SK-N-SH (cell line): Measurements from ENCODE around the gene TDRD1. TPM values are rescaled to one million over a fixed set of nuclear protein-coding genes. Genes with fewer than 3 reads are reported as not detected.

Experiments used
- CTCF ChIA-PET: fragments of 300-600, 350-600 bp; formaldehyde crosslinking; extraction: SDS; loops from one replicate; lab custom pipeline; 2021; lab: Yijun Ruan, JAX
- POLR2A ChIA-PET: fragments of 350-600 bp; sonication (Branson Sonifier 250); formaldehyde crosslinking; extraction: SDS; loops from one replicate; lab custom pipeline; 2020; ENCODE audit warnings: antibody characterized with exemption, inconsistent platforms; lab: Yijun Ruan, JAX
- DNase-seq: peaks from one replicate; pipeline ENCODE4 v3.0.0; 2012
- H2AFZ ChIP-seq: fragments of 200-600 bp; sonication (generic); 2 replicates; pipeline ENCODE4 v1.8.1; 2016; ENCODE audit warnings: antibody characterized with exemption, mild to moderate bottlenecking, low read depth
- H3F3A ChIP-seq: fragments of 200-600 bp; sonication (generic); replicated peaks from 2 replicates; pipeline ENCODE3; 2016; ENCODE audit warnings: antibody characterized with exemption, mild to moderate bottlenecking; ENCODE audit not compliant: insufficient read depth
- H3K27ac ChIP-seq, 2 experiments: fragments of 200-500 bp in 1 of 2; fragments of 200-600 bp in 1 of 2; sonication (Bioruptor generic) in 1 of 2; sonication (generic), shearing (Covaris generic) in 1 of 2; 2 replicates each; pipeline versions ENCODE4 v1.5.1 to v1.6.1; 2014 to 2016; ENCODE audit warnings: low read depth in 2 of 2, inconsistent platforms in 1 of 2, low read length in 1 of 2, mild to moderate bottlenecking in 1 of 2, mixed read lengths in 1 of 2
- H3K27me3 ChIP-seq: fragments of 200-600 bp; sonication (generic), shearing (Covaris generic); 2 replicates; pipeline ENCODE4 v1.6.1; 2016; ENCODE audit warnings: mixed run types; ENCODE audit not compliant: insufficient read depth
- H3K36me3 ChIP-seq, 2 experiments: fragments of 200-500 bp in 1 of 2; fragments of 200-600 bp in 1 of 2; sonication (Bioruptor generic) in 1 of 2; sonication (generic) in 1 of 2; replicated peaks in 1 of 2; 2 replicates each; pipeline versions ENCODE3 to v1.5.1; 2014 to 2016; ENCODE audit warnings: low read length in 1 of 2, mild to moderate bottlenecking in 1 of 2; ENCODE audit not compliant: insufficient read depth in 2 of 2, control insufficient read depth in 1 of 2
- H3K4me1 ChIP-seq, 2 experiments: fragments of 200-500 bp in 1 of 2; fragments of 200-600 bp in 1 of 2; sonication (Bioruptor generic) in 1 of 2; sonication (generic), shearing (Covaris generic) in 1 of 2; 2 replicates each; pipeline versions ENCODE4 v1.5.1 to v1.6.1; 2014 to 2016; ENCODE audit warnings: low read depth in 1 of 2, low read length in 1 of 2, mixed run types in 1 of 2; ENCODE audit not compliant: insufficient read depth in 2 of 2, control insufficient read depth in 1 of 2
- H3K4me2 ChIP-seq: fragments of 200-600 bp; sonication (generic), shearing (Covaris generic); 2 replicates; pipeline ENCODE4 v1.6.1; 2017; ENCODE audit warnings: mixed run types
- H3K4me3 ChIP-seq, 2 experiments: fragments of 200-500 bp in 1 of 2; fragments of 200-600 bp in 1 of 2; sonication (Bioruptor generic) in 1 of 2; sonication (generic), shearing (Covaris generic) in 1 of 2; 2 replicates each; pipeline versions ENCODE4 v1.5.1 to v1.8.1; 2014 to 2016; ENCODE audit warnings: low read depth in 2 of 2, inconsistent platforms in 1 of 2, low read length in 1 of 2, mild to moderate bottlenecking in 1 of 2, mixed read lengths in 1 of 2, moderate library complexity in 1 of 2
- H3K79me2 ChIP-seq: fragments of 200-600 bp; sonication (generic); 2 replicates; pipeline ENCODE4 v1.8.1; 2017; ENCODE audit warnings: mild to moderate bottlenecking; ENCODE audit not compliant: insufficient read depth
- H3K9ac ChIP-seq: fragments of 200-600 bp; sonication (generic); 2 replicates; pipeline ENCODE4 v1.6.1; 2017; ENCODE audit warnings: mixed run types
- H3K9me2 ChIP-seq: fragments of 200-600 bp; sonication (generic); 2 replicates; pipeline ENCODE4 v1.6.1; 2017; ENCODE audit warnings: mixed run types
- H3K9me3 ChIP-seq: fragments of 200-600 bp; sonication (generic); 2 replicates; pipeline ENCODE4 v1.6.1; 2017; ENCODE audit warnings: mixed run types, mild to moderate bottlenecking, moderate library complexity
- H4K20me1 ChIP-seq: fragments of 200-600 bp; sonication (generic); 2 replicates; pipeline ENCODE4 v1.6.1; 2017; ENCODE audit warnings: mild to moderate bottlenecking, mixed run types; ENCODE audit not compliant: insufficient read depth
- MEF2A ChIP-seq: IDR thresholded peaks from 2 replicates; pipeline ENCODE4 v1.4.0; 2012; ENCODE audit warnings: low read depth, borderline replicate concordance
- MXI1 ChIP-seq: IDR thresholded peaks from 2 replicates; pipeline ENCODE4 v1.6.1; 2012; ENCODE audit warnings: mild to moderate bottlenecking, low read depth, low read length, improper control_type of control experiment
- NFIC ChIP-seq: IDR thresholded peaks from 2 replicates; pipeline ENCODE4 v1.4.0; 2012; ENCODE audit warnings: borderline replicate concordance
- PBX3 ChIP-seq: IDR thresholded peaks from 2 replicates; pipeline ENCODE4; 2012
- RAD21 ChIP-seq: IDR thresholded peaks from 2 replicates; pipeline ENCODE4 v1.6.1; 2012; ENCODE audit warnings: mild to moderate bottlenecking, low read length
- RCOR1 ChIP-seq: fragments of 150-350 bp; IDR thresholded peaks from 2 replicates; pipeline ENCODE4 v1.6.1; 2017; ENCODE audit warnings: antibody characterized with exemption, low read length
- SIN3A ChIP-seq: IDR thresholded peaks from 2 replicates; pipeline ENCODE4 v1.6.1; 2012; ENCODE audit warnings: low read depth, mild to moderate bottlenecking, low read length, moderate library complexity, borderline replicate concordance
- TCF12 ChIP-seq: IDR thresholded peaks from 2 replicates; pipeline ENCODE4 v1.4.0; 2012
- USF1 ChIP-seq: IDR thresholded peaks from 2 replicates; pipeline ENCODE4 v1.4.0; 2012; ENCODE audit warnings: low read depth, borderline replicate concordance
- WGBS: methylation state at CpG from one replicate; pipeline ENCODE4 v1.1.6; 2017; ENCODE audit warnings: low lambda C conversion rate; 5-methylcytosine and 5-hydroxymethylcytosine counted together
- polyA plus RNA-seq, 3 experiments: library from polyadenylated mRNA; depleted of rRNA; stranded (reverse); fragments of >200 nt; gene quantifications; 2 replicates each; pipeline ENCODE4 v1.2.3, GENCODE V29; 2012
- TF ChIP-seq, protein P1 (sequence below): IDR thresholded peaks from 2 replicates; pipeline ENCODE4 v1.6.1; 2012; ENCODE audit warnings: mild to moderate bottlenecking, low read depth, low read length, moderate library complexity
- TF ChIP-seq, protein P2 (sequence below): fragments of 200-600 bp; sonication (generic); IDR thresholded peaks from 2 replicates; pipeline ENCODE4 v1.6.1; 2017; ENCODE audit warnings: antibody characterized with exemption, mild to moderate bottlenecking, moderate library complexity
- TF ChIP-seq, protein P3 (sequence below): fragments of 150-350 bp; IDR thresholded peaks from 2 replicates; pipeline ENCODE4 v1.6.1; 2016; ENCODE audit warnings: mild to moderate bottlenecking, low read depth, low read length

TDRD1 gene
- polyA plus RNA-seq, 1 of the 3 experiments (the other 2 are of a cell fraction): not detected

DNA sequence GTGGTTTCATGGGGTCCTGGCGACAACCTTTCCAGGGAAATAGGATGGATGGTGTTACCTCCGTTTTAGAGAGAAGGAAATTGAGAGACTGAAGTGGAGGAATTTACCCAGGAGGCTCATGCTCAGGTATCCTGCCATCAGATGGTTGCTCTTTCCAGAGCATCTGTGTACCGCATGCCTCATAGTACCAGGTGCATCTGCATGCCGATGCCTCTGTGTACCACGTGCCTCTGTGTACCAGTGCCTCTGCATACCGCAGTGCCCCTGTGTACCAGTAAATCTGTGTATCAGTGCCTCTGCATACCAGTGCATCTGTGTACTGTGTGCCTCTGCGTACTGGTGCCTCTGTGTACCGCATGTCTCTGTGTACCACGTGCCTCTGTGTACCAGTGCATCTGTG, 63.1 kb downstream of the TDRD1 start:
- Histone ChIP-seq H3F3A (no peaks in the 10 kb centered on the region), H3K4me3 (no peak overlapping the region), H3K27me3 (peaks cover 16% of the 10 kb centered on the region; the same call in 1 of the 2 replicates), H4K20me1 (no peaks in the 10 kb centered on the region), H3K9ac (no peak overlapping the region), H3K9me2 (no peaks in the 10 kb centered on the region), H2AFZ (no peak overlapping the region), H3K4me2 (no peak overlapping the region), H3K27ac (no peak overlapping the region), H3K4me1 (peaks cover 0 to 5% of the 10 kb centered on the region in 2 experiments; a peak in 1 of 4 replicates), H3K79me2 (no peaks in the 10 kb centered on the region), H3K9me3 (no peaks in the 10 kb centered on the region), H3K36me3 (no peaks in the 10 kb centered on the region)
- no peak for DNase-seq
- 69% methylated on average over 8 of the region's 9 CpGs for WGBS
- TF ChIP-seq MXI1 (no peak), RAD21 (no peak), TCF12 (no peak), USF1 (no peak)
- TF ChIP-seq, protein P1, sequence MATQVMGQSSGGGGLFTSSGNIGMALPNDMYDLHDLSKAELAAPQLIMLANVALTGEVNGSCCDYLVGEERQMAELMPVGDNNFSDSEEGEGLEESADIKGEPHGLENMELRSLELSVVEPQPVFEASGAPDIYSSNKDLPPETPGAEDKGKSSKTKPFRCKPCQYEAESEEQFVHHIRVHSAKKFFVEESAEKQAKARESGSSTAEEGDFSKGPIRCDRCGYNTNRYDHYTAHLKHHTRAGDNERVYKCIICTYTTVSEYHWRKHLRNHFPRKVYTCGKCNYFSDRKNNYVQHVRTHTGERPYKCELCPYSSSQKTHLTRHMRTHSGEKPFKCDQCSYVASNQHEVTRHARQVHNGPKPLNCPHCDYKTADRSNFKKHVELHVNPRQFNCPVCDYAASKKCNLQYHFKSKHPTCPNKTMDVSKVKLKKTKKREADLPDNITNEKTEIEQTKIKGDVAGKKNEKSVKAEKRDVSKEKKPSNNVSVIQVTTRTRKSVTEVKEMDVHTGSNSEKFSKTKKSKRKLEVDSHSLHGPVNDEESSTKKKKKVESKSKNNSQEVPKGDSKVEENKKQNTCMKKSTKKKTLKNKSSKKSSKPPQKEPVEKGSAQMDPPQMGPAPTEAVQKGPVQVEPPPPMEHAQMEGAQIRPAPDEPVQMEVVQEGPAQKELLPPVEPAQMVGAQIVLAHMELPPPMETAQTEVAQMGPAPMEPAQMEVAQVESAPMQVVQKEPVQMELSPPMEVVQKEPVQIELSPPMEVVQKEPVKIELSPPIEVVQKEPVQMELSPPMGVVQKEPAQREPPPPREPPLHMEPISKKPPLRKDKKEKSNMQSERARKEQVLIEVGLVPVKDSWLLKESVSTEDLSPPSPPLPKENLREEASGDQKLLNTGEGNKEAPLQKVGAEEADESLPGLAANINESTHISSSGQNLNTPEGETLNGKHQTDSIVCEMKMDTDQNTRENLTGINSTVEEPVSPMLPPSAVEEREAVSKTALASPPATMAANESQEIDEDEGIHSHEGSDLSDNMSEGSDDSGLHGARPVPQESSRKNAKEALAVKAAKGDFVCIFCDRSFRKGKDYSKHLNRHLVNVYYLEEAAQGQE: no peak
- ChIA-PET CTCF (interaction anchor here (1.6 kb wide), 1 partner anchor 20 kb away, joined by 4 read pairs; no protein-coding TSS in a partner anchor), POLR2A (no interaction called here)

- no peak for DNase-seq
- POLR2A ChIA-PET: no interaction called here
These were observed 64.5 kb downstream of the TDRD1 start for GRCh38 chr10:114243661-114244060.

More at GRCh38 chr10:114243661-114244060, 64.5 kb downstream of the TDRD1 start:
- H2AFZ ChIP-seq: no peak overlapping the region
- no peaks in the 10 kb centered on the region for H4K20me1 ChIP-seq
- 71% methylated on average over 9 of the region's 9 CpGs for WGBS
- H3K9ac ChIP-seq: no peak overlapping the region
- H3K4me3 ChIP-seq: no peak overlapping the region
- no peaks in the 10 kb centered on the region for H3K36me3 ChIP-seq
- H3K27ac ChIP-seq: no peak overlapping the region
- no peaks in the 10 kb centered on the region for H3K79me2 ChIP-seq
- H3F3A ChIP-seq: no peaks in the 10 kb centered on the region
- TF ChIP-seq RCOR1 (no peak), NFIC (no peak), SIN3A (no peak), MEF2A (no peak), PBX3 (no peak), USF1 (no peak), TCF12 (no peak)
- TF ChIP-seq, protein P2, sequence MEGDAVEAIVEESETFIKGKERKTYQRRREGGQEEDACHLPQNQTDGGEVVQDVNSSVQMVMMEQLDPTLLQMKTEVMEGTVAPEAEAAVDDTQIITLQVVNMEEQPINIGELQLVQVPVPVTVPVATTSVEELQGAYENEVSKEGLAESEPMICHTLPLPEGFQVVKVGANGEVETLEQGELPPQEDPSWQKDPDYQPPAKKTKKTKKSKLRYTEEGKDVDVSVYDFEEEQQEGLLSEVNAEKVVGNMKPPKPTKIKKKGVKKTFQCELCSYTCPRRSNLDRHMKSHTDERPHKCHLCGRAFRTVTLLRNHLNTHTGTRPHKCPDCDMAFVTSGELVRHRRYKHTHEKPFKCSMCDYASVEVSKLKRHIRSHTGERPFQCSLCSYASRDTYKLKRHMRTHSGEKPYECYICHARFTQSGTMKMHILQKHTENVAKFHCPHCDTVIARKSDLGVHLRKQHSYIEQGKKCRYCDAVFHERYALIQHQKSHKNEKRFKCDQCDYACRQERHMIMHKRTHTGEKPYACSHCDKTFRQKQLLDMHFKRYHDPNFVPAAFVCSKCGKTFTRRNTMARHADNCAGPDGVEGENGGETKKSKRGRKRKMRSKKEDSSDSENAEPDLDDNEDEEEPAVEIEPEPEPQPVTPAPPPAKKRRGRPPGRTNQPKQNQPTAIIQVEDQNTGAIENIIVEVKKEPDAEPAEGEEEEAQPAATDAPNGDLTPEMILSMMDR: no peak
- TF ChIP-seq, protein P3, sequence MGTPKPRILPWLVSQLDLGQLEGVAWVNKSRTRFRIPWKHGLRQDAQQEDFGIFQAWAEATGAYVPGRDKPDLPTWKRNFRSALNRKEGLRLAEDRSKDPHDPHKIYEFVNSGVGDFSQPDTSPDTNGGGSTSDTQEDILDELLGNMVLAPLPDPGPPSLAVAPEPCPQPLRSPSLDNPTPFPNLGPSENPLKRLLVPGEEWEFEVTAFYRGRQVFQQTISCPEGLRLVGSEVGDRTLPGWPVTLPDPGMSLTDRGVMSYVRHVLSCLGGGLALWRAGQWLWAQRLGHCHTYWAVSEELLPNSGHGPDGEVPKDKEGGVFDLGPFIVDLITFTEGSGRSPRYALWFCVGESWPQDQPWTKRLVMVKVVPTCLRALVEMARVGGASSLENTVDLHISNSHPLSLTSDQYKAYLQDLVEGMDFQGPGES: no peak
- TF ChIP-seq, protein P1: no peak
- no peak overlapping the region for H3K4me2 ChIP-seq
- H3K27me3 ChIP-seq: peaks cover 16% of the 10 kb centered on the region; the same call in 1 of the 2 replicates
- no peaks in the 10 kb centered on the region for H3K9me3 ChIP-seq
- H3K9me2 ChIP-seq: no peaks in the 10 kb centered on the region
- CTCF ChIA-PET: interaction anchor here (1.6 to 2.7 kb wide), 2 partner anchors 21 to 61 kb away, joined by 4 to 9 read pairs; no protein-coding TSS in a partner anchor
- H3K4me1 ChIP-seq: peaks cover 0 to 5% of the 10 kb centered on the region in 2 experiments; a peak in 1 of 4 replicates
